ENCODE results near the gene ELFN1.

The ELFN1 gene

GRCh38 chr7:1742555-1743303 lies 72.7 kb downstream of the ELFN1 start:
- TF ChIP-seq CTCF (IDR thresholded peaks at IDR 0.05; ENCODE audit: insufficient read depth, low read length, missing control alignments): no peak
- DNase-seq (ENCODE audit: low read depth, low spot score): no peak
- POLR2A ChIA-PET: no interaction called here
- CTCF ChIA-PET: no interaction called here
- H3K4me3 ChIP-seq (ENCODE audit: low read depth, low read length): no peak overlapping the region

GRCh38 chr7:1743481-1744230 lies 73.6 kb downstream of the ELFN1 start:
- ChIA-PET CTCF (no interaction called here), POLR2A (no interaction called here)
- no peak for TF ChIP-seq CTCF (IDR thresholded peaks at IDR 0.05; ENCODE audit: insufficient read depth, low read length, missing control alignments)
- no peak overlapping the region for H3K4me3 ChIP-seq (ENCODE audit: low read depth, low read length)
- no peak for DNase-seq (ENCODE audit: low read depth, low spot score)

- POLR2A ChIA-PET: no interaction called here
- H3K4me3 ChIP-seq (ENCODE audit: low read depth, low read length): no peak overlapping the region
- no peak for DNase-seq (ENCODE audit: low read depth, low spot score)
- no peak for TF ChIP-seq CTCF (IDR thresholded peaks at IDR 0.05; ENCODE audit: insufficient read depth, low read length, missing control alignments)
- CTCF ChIA-PET: no interaction called here
Measured at GRCh38 chr7:1744296-1745017, 74.4 kb downstream of the ELFN1 start.

- DNase-seq (ENCODE audit: low read depth, low spot score): no peak
- ChIA-PET POLR2A (no interaction called here), CTCF (no interaction called here)
- TF ChIP-seq CTCF (IDR thresholded peaks at IDR 0.05; ENCODE audit: insufficient read depth, low read length, missing control alignments): no peak
- H3K4me3 ChIP-seq (ENCODE audit: low read depth, low read length): no peak overlapping the region
Measured at GRCh38 chr7:1745018-1745532, 75.0 kb downstream of the ELFN1 start.

- POLR2A ChIA-PET: no interaction called here
- no peak overlapping the region for H3K4me3 ChIP-seq (ENCODE audit: low read depth, low read length)
- no peak for DNase-seq (ENCODE audit: low read depth, low spot score)
- CTCF ChIA-PET: no interaction called here
- TF ChIP-seq CTCF (IDR thresholded peaks at IDR 0.05; ENCODE audit: insufficient read depth, low read length, missing control alignments): no peak
Measured at GRCh38 chr7:1745576-1746490, 75.8 kb downstream of the ELFN1 start.
